ENCODE data around the gene PIK3R2. TPM values are rescaled to one million over a fixed set of nuclear protein-coding genes. Genes with fewer than 3 reads are reported as not detected.

The PIK3R2 gene
- total RNA-seq, 1 experiment from 2014 or later = 42.8 TPM

GRCh38 chr19:18120127-18120526 lies 32.8 kb upstream of the PIK3R2 start:
- Histone ChIP-seq H2BK120ac (ENCODE audit: low read depth, low read length, poor library complexity, severe bottlenecking) (no peak overlapping the region), H2BK5ac (ENCODE audit: insufficient read length, low read length) (no peak overlapping the region), H3K18ac (ENCODE audit: insufficient read length, low read depth, low read length) (no peak overlapping the region), H4K5ac (ENCODE audit: insufficient read length, low read depth, low read length) (no peak overlapping the region), H4K8ac (replicated peaks; ENCODE audit: insufficient read length, low read depth, low read length) (no peak overlapping the region), H2BK20ac (ENCODE audit: low read depth, low read length, poor library complexity, severe bottlenecking) (no peak overlapping the region), H4K91ac (ENCODE audit: insufficient read length, low read depth, low read length) (no peak overlapping the region), H3K14ac (ENCODE audit: insufficient read depth, low read length) (no peak overlapping the region), H2BK15ac (ENCODE audit: low read depth, low read length) (no peak overlapping the region), H3K79me1 (ENCODE audit: insufficient read depth, low read depth, low read length, poor library complexity, severe bottlenecking) (no peaks in the 10 kb centered on the region), H3K23me2 (ENCODE audit: insufficient read length, low read depth, low read length, poor library complexity, severe bottlenecking) (peaks cover 3% of the 10 kb centered on the region), H3T11ph (ENCODE audit: low read length) (no peak overlapping the region), H2BK12ac (ENCODE audit: insufficient read length, low read depth, low read length) (no peak overlapping the region), H3K9ac (ENCODE audit: extremely low read depth, insufficient read length, low read length) (no peak overlapping the region), H3K9me3 (ENCODE audit: control insufficient read depth, low read depth, low read length) (no peaks in the 10 kb centered on the region), H2AK5ac (ENCODE audit: insufficient read length, low read length) (no peak overlapping the region), H3K79me2 (ENCODE audit: insufficient read depth, low read length) (no peaks in the 10 kb centered on the region), H2AFZ (ENCODE audit: low read length) (no peak overlapping the region), H3K4ac (ENCODE audit: low read depth, low read length) (no peak overlapping the region), H3K4me1 (ENCODE audit: insufficient read depth, low read length) (no peaks in the 10 kb centered on the region; the same call in 1 of the 2 replicates), H4K20me1 (ENCODE audit: control insufficient read depth, insufficient read depth, insufficient read length) (peaks cover 4% of the 10 kb centered on the region), H3K23ac (ENCODE audit: insufficient read length, low read depth, low read length) (no peak overlapping the region), H3K27me3 (ENCODE audit: insufficient read depth, low read length) (no peaks in the 10 kb centered on the region), H3K4me2 (ENCODE audit: insufficient read depth, insufficient read length, low read length) (no peak overlapping the region), H3K27ac (ENCODE audit: insufficient read length, low read depth, low read length) (no peak overlapping the region), H3K56ac (ENCODE audit: insufficient read length, low read depth, low read length) (no peak overlapping the region)
- Mint-ChIP-seq H3K27me3 (ENCODE audit: low read depth) (peaks cover 4% of the 10 kb centered on the region; the same call in 1 of the 2 replicates), H3K4me1 (peaks cover 24 to 29% of the 10 kb centered on the region in 2 experiments), H3K36me3 (ENCODE audit: insufficient read depth in 1 of 3, low read depth in 3 of 3) (peaks cover 4 to 19% (median 15%) of the 10 kb centered on the region in 3 experiments; a peak in 6 of 7 replicates), H3K9me3 (no peaks in the 10 kb centered on the region; a peak in 1 of 5 replicates), H3K4me3 (peak overlapping the region in 1 of 2 experiments; percentile 25; a peak in 2 of 5 replicates), H3K27ac (peak overlapping the region in 2 of 3 experiments; percentile 28 to 53; a peak in 3 of 7 replicates)
- no peak for DNase-seq
- no CpG with 5 or more reads among the region's 1 CpG for WGBS (ENCODE audit: extremely low coverage, insufficient read length, low lambda C conversion rate)
- TF ChIP-seq, protein P1, sequence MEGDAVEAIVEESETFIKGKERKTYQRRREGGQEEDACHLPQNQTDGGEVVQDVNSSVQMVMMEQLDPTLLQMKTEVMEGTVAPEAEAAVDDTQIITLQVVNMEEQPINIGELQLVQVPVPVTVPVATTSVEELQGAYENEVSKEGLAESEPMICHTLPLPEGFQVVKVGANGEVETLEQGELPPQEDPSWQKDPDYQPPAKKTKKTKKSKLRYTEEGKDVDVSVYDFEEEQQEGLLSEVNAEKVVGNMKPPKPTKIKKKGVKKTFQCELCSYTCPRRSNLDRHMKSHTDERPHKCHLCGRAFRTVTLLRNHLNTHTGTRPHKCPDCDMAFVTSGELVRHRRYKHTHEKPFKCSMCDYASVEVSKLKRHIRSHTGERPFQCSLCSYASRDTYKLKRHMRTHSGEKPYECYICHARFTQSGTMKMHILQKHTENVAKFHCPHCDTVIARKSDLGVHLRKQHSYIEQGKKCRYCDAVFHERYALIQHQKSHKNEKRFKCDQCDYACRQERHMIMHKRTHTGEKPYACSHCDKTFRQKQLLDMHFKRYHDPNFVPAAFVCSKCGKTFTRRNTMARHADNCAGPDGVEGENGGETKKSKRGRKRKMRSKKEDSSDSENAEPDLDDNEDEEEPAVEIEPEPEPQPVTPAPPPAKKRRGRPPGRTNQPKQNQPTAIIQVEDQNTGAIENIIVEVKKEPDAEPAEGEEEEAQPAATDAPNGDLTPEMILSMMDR (conservative IDR thresholded peaks at IDR 0.05) = no peak

All from H9 (cell line).